ENCODE results near the gene TRMT112. TPM values are rescaled to one million over a fixed set of nuclear protein-coding genes. Genes with fewer than 3 reads are reported as not detected.
A peak's percentile ranks its signal among the peaks of the same experiment; 100 is the strongest.
"Not testable (repeated sequence)": the region's sequence is repeated elsewhere in the genome, so short reads cannot be mapped to it uniquely, and the experiment has no call there.

TRMT112 gene
- total and polyA plus RNA-seq, 11 donors = 80.0 to 186 (median 107) TPM

- intact Hi-C loops (cut with DNase I) = loop anchor here in 7 of 10 donors (1.0 to 5.0 kb wide), 4 partner anchors 33 to 38 kb away; partner anchors contain the start of gene RPS6KA4 (in 3 of the 7)
- no peak for DNase-seq
- Histone ChIP-seq H3K27ac (peak overlapping the region; percentile 92 to 100 (median 99)), H3K4me3 (peak overlapping the region; percentile 69 to 99 (median 88)), H3K4me1 (peaks cover 0 to 34% (median 19%) of the 10 kb centered on the region in 12 donors), H3K9me3 (no peaks in the 10 kb centered on the region), H3K27me3 (no peaks in the 10 kb centered on the region), H3K36me3 (peaks cover 0 to 46% (median 33%) of the 10 kb centered on the region in 9 donors)
- no peak for TF ChIP-seq POLR2A (IDR thresholded peaks at IDR 0.05)
- TF ChIP-seq, protein P1, sequence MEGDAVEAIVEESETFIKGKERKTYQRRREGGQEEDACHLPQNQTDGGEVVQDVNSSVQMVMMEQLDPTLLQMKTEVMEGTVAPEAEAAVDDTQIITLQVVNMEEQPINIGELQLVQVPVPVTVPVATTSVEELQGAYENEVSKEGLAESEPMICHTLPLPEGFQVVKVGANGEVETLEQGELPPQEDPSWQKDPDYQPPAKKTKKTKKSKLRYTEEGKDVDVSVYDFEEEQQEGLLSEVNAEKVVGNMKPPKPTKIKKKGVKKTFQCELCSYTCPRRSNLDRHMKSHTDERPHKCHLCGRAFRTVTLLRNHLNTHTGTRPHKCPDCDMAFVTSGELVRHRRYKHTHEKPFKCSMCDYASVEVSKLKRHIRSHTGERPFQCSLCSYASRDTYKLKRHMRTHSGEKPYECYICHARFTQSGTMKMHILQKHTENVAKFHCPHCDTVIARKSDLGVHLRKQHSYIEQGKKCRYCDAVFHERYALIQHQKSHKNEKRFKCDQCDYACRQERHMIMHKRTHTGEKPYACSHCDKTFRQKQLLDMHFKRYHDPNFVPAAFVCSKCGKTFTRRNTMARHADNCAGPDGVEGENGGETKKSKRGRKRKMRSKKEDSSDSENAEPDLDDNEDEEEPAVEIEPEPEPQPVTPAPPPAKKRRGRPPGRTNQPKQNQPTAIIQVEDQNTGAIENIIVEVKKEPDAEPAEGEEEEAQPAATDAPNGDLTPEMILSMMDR (IDR thresholded peaks at IDR 0.05) = no peak
- 27 to 33% (median 28%) methylated on average over 15 to 19 of the region's 19 CpGs for WGBS, 4 donors
- no peak for ATAC-seq
These were observed 1.7 kb upstream of the TRMT112 start for GRCh38 chr11:64318766-64319761.

GRCh38 chr11:64317961-64318765 is 804 bp upstream of the TRMT112 start, which contains the start of gene PRDX5:
PRDX5 (plus strand) TSS chr11:64318121; CDS start chr11:64318216, 95 bp downstream.
- Histone ChIP-seq H3K27me3 (no peaks in the 10 kb centered on the region), H3K27ac (peak within 1 kb of the TSS; percentile 92 to 100 (median 99)), H3K36me3 (peaks cover 0 to 52% (median 34%) of the 10 kb centered on the region in 9 donors), H3K9me3 (no peaks in the 10 kb centered on the region), H3K4me3 (peak within 1 kb of the TSS; percentile 69 to 99 (median 88)), H3K4me1 (peaks cover 0 to 43% (median 25%) of the 10 kb centered on the region in 12 donors)
- peak; percentile 88 to 93 (median 90) for ATAC-seq
- peak; percentile 97 to 99 (median 98) for DNase-seq
- intact Hi-C loops (cut with DNase I) = loop anchor here in 7 of 10 donors (1.0 to 5.0 kb wide), 4 partner anchors 34 to 39 kb away; partner anchors contain the start of gene RPS6KA4 (in 3 of the 7)
- 0% methylated on average over 35 to 61 of the region's 61 CpGs for WGBS, 4 donors
- peak; percentile 65 to 89 for TF ChIP-seq POLR2A (IDR thresholded peaks at IDR 0.05)
- TF ChIP-seq, protein P1 (IDR thresholded peaks at IDR 0.05) = peak in 11 of 12 donors; percentile 14 to 71 (median 46)

DNA sequence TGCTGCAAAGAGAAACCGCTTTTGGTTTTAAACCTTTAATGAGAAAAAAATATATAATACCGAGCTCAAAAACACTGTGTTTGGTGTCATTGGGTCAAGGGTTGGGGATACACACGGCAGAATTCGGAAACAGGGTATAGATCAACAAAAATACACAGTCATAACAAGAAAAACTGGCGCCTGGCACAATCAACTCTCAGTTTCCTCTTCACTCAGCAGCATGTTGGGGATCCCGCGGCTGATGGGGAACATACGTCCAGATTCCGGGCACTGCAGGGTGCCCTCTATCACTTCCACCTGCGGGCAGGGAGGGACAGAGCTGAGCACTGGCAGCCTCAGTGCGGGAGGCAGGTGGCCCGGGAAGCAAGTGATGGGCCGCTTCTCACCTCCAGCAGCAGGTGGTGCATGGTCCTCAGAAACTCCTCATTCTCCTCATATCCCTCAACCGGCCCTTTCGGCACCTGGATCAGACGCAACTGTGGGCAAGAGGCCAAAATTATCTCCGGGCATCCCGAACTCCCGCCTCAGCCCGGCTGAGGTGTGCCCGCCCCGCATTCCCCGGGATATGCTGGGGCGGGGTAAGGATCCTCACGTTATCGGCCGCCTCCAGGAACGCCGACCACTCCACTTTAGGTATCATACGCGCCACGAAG is 561 bp downstream of the TRMT112 start:
- peaks cover 0 to 42% (median 34%) of the 10 kb centered on the region in 9 donors for H3K36me3 ChIP-seq
- H3K9me3 ChIP-seq = no peaks in the 10 kb centered on the region
- H3K4me3 ChIP-seq = peak overlapping the region; percentile 69 to 99 (median 88)
- H3K27me3 ChIP-seq = no peaks in the 10 kb centered on the region
- peak overlapping the region; percentile 92 to 100 (median 99) for H3K27ac ChIP-seq
- WGBS, 4 donors = 10 to 11% (median 10%) methylated on average over 24 to 32 of the region's 32 CpGs
- DNase-seq (no peak), ATAC-seq (no peak)
- intact Hi-C loops (cut with DNase I) = loop anchor here in 4 of 10 donors (5.0 kb wide), 2 partner anchors 36 to 41 kb away; partner anchors contain the start of gene RPS6KA4 (in 3 of the 4)
- H3K4me1 ChIP-seq = peaks cover 0 to 53% (median 34%) of the 10 kb centered on the region in 12 donors
- no peak for TF ChIP-seq POLR2A (IDR thresholded peaks at IDR 0.05)
- TF ChIP-seq, protein P1 (IDR thresholded peaks at IDR 0.05) = no peak

DNA sequence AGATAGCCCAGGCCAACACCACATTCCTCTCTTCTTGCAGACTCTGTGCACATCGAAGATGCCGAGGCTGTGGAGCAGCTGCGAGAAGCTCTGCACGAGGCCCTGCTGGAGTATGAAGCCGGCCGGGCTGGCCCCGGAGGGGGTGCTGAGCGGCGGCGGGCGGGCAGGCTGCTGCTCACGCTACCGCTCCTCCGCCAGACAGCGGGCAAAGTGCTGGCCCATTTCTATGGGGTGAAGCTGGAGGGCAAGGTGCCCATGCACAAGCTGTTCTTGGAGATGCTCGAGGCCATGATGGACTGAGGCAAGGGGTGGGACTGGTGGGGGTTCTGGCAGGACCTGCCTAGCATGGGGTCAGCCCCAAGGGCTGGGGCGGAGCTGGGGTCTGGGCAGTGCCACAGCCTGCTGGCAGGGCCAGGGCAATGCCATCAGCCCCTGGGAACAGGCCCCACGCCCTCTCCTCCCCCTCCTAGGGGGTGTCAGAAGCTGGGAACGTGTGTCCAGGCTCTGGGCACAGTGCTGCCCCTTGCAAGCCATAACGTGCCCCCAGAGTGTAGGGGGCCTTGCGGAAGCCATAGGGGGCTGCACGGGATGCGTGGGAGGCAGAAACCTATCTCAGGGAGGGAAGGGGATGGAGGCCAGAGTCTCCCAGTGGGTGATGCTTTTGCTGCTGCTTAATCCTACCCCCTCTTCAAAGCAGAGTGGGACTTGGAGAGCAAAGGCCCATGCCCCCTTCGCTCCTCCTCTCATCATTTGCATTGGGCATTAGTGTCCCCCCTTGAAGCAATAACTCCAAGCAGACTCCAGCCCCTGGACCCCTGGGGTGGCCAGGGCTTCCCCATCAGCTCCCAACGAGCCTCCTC is 1.5 kb downstream of the TRMT112 start:
- not testable (repeated sequence) for H3K27me3 ChIP-seq, DNase-seq, H3K9me3 ChIP-seq, ATAC-seq
- H3K27ac ChIP-seq = peak overlapping the region in 2 of 12 donors; percentile 99
- peaks cover 0 to 38% (median 32%) of the 10 kb centered on the region in 9 donors for H3K36me3 ChIP-seq
- WGBS, 4 donors = 73 to 80% (median 77%) methylated on average over 21 to 25 of the region's 25 CpGs
- H3K4me3 ChIP-seq = peak overlapping the region in 1 of 12 donors; percentile 92
- intact Hi-C loops (cut with DNase I) = loop anchor here in 4 of 10 donors (5.0 kb wide), 2 partner anchors 36 to 41 kb away; partner anchors contain the start of gene RPS6KA4 (in 3 of the 4)
- H3K4me1 ChIP-seq = peaks cover 0 to 53% (median 34%) of the 10 kb centered on the region in 12 donors
